DOHH2 (cell line): Measurements from ENCODE around the gene CMTM3.

Source experiments
- EZH2phosphoT487 ChIP-seq: fragments of 200-600 bp; sonication (generic); IDR thresholded peaks from 2 replicates; pipeline ENCODE4 v1.6.1; 2017; ENCODE audit warnings: borderline replicate concordance, mild to moderate bottlenecking, antibody characterized with exemption, low read length, moderate library complexity, mixed read lengths
- TF ChIP-seq, protein P1 (sequence below): fragments of 200-600 bp; sonication (generic); IDR thresholded peaks from one replicate; pipeline ENCODE4 v1.5.1; 2014; ENCODE audit warnings: antibody characterized with exemption, mild to moderate bottlenecking, low read depth, low read length; ENCODE audit not compliant: poor library complexity, severe bottlenecking

DNA sequence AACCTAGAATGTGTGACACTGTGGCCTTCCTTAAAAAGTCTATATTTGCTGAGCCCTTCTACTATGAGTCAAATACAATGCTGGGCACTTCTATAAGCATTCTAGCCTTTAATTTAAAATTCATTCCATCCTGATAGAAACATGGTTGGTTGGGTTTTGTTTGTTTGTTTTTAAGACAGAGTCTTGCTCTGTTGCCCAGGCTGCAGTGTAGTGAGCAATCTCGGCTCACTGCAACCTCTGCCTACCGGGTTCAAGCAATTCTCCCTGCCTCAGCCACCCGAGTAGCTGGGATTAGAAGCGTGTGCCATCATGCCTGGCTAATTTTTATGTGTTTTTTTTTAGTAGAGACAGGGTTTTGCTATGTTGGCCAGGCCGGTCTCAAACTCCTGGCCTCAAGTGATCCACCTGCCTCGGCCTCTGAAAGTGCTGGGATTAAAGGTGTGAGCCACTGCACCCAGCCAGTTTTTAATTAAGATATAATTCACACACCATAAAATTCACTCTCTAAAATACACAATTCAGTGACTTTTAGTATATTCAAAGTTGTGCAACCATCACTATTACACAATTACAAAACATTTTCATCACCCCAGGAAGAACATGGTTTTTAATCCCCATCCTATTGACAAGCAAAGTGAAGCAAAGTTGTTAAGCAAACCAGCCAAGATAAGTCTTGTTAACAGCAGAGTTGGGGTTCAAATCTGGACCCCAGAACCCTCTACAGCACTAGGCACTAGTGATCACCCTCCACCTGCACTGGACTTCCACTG is 49.3 kb downstream of the CMTM3 start:
- TF ChIP-seq, protein P1, sequence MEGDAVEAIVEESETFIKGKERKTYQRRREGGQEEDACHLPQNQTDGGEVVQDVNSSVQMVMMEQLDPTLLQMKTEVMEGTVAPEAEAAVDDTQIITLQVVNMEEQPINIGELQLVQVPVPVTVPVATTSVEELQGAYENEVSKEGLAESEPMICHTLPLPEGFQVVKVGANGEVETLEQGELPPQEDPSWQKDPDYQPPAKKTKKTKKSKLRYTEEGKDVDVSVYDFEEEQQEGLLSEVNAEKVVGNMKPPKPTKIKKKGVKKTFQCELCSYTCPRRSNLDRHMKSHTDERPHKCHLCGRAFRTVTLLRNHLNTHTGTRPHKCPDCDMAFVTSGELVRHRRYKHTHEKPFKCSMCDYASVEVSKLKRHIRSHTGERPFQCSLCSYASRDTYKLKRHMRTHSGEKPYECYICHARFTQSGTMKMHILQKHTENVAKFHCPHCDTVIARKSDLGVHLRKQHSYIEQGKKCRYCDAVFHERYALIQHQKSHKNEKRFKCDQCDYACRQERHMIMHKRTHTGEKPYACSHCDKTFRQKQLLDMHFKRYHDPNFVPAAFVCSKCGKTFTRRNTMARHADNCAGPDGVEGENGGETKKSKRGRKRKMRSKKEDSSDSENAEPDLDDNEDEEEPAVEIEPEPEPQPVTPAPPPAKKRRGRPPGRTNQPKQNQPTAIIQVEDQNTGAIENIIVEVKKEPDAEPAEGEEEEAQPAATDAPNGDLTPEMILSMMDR, result no peak
- TF ChIP-seq EZH2phosphoT487, result no peak
